HG03354 (cell line): ENCODE results near the gene RNF146.
"Not testable (repeated sequence)": the region's sequence is repeated elsewhere in the genome, so short reads cannot be mapped to it uniquely, and the experiment has no call there.

Experiments
- ATAC-seq: cut with Tn5 transposase; IDR thresholded peaks from one replicate; pipeline ENCODE4 v1.9.1; 2021; ENCODE audit warnings: mild to moderate bottlenecking; ENCODE audit not compliant: unreplicated experiment, poor library complexity, severe bottlenecking

Gene RNF146

DNA sequence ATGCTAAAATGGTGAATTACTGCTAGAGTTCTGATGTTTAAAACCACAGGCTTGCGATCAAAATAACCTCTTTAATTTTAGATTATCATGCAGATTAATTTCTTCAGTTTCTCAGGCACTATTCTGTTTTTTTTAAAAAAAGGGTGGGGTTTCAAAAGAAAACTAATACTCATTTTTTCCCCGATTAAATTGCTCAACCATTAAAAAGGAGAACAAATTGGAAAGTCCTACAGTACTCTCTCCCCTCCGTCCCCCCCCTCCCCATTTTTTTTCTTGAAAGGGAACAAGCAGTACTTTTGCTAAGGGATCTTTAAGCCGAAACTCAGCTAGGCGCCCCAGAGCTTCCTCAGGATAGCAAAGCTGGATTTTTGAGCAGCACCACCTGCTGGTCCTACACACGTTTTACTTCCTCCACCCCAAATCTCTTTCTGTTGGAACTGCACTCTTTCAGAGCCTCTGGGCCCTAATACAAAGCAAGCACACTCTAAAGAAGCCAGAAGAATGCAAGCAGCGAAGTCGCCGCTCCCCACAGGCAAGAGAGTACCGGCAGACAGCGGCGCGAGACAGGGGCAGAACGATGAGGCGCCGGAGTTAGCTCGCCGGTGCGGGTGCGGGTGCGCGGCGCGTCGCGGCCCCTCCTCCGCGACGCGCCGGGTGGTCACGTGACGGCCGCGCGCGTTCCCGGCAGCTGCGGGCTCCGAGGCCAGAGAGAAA is at the start of gene RNF146:
Gene RNF146, plus strand, starts transcription at position 687 of the 714 bp plus-strand sequence. CDS start 13,475 bp downstream, outside the sequence.
- ATAC-seq: peak; percentile 82

DNA sequence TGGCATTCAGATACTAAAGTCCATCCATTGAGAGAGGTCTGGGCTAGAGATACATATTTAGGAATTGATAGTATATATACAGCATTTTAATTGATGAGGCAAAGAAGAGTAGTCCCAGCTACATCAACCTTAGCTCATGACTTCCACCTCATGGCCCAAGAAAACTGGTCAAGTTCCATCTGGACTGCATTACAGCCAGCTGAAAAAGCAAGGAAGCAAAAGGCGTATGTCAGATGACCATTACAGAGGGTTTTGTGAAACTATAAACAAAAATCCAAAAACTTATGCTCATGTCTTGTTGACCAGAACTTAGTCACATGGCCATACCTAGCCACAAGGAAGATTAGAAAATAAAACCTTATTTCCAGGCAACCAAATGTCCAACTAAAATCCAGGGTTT is 46.8 kb upstream of the RNF146 start:
- no peak for ATAC-seq

GRCh38 chr6:127221201-127221600 is 45.5 kb upstream of the RNF146 start:
- ATAC-seq: no peak

- ATAC-seq: no peak
Observed at GRCh38 chr6:127222418-127222817, 44.2 kb upstream of the RNF146 start.

GRCh38 chr6:127225497-127225896 is 41.2 kb upstream of the RNF146 start:
- ATAC-seq: no peak

GRCh38 chr6:127233819-127234218 is 32.8 kb upstream of the RNF146 start:
- not testable (repeated sequence) for ATAC-seq

GRCh38 chr6:127243501-127243900 is 23.2 kb upstream of the RNF146 start:
- no peak for ATAC-seq

DNA sequence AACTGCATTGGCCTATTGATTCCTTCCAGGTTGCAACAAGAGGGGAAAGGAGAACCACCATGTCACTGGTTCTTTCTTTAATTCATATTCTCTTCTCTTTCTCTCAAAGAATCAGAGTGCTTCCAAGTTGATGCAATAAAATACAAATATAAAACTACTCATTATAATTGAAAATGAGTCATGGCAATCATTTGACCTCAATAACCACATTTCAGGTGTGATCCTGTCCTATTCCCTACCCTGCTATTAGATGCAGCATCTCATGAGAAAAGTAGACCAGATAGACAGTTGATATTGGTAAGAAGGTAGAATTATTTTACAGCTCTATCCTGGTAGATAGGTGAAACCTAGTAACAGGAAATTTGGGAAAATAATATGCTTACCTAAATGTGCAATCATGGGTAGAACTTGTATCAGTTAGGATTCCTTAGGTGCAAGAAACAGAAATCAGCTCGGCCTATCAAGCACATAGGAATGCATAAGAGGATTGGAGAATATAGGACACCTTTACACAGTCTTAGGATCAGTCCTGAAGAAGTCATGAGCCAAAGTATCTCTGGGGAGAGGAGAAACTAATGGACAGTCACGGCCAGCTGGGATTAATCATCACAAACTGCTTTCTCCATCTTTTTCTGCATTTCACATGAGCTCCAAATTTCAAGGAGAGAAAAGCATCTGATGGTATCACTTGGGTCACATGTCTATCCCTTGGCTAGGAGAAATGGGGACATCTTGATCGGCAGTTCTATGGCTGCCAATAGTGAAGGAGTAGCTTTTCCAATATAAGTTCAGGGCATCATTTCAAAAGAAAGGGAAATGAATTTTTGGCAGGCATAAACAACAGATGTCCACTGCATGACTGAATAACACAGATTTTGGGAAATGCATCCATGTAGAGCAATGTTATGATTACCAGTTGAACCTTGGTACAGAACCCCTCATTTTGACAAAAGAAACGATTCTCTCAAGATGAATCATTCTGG is 19.3 kb upstream of the RNF146 start:
- no peak for ATAC-seq

- no peak for ATAC-seq
Observed at GRCh38 chr6:127249621-127250020, 17.0 kb upstream of the RNF146 start.

- no peak for ATAC-seq
Observed at GRCh38 chr6:127255286-127255685, 11.4 kb upstream of the RNF146 start.

GRCh38 chr6:127262896-127263295 is 3.8 kb upstream of the RNF146 start:
- ATAC-seq: no peak

GRCh38 chr6:127263481-127263880 is 3.2 kb upstream of the RNF146 start:
- ATAC-seq: no peak

DNA sequence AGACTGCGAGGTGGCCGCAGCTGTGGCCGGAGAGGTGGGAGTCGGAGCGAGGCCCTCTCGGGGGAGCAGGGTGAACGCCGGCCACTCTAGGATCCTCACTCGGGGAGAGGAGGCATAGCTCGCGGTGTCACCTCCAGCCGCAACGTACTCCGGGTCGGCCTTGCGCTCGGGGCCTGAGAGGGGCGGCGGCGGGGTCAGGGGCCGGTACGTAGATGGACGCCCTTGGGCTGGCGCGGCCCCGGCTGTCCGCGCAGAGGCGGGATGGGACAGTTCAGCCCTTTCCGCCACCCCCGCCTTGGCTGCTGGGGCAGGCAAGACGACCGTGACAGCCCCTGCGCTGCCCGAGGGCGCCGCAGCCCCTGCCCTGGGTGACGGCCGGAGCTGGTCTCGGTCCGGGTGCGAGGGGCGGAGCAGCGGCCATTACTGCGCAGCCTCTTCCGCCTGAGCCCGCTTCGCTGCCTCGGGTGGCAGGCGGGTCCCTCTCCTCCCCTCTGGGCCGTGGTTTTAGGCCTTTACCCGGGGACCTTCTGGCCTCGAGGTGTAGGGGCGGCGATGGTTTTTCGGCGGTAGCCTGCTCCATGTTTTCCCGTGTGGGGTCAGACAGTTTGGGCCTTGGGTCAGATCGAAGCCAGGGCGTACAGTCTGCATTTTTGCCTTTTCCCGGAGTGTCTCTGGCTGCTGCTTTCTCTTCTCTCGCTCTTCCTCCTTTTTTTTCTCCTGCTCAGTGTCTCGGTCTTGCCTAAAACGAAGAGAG is 405 bp downstream of the RNF146 start:
- peak; percentile 79 for ATAC-seq

DNA sequence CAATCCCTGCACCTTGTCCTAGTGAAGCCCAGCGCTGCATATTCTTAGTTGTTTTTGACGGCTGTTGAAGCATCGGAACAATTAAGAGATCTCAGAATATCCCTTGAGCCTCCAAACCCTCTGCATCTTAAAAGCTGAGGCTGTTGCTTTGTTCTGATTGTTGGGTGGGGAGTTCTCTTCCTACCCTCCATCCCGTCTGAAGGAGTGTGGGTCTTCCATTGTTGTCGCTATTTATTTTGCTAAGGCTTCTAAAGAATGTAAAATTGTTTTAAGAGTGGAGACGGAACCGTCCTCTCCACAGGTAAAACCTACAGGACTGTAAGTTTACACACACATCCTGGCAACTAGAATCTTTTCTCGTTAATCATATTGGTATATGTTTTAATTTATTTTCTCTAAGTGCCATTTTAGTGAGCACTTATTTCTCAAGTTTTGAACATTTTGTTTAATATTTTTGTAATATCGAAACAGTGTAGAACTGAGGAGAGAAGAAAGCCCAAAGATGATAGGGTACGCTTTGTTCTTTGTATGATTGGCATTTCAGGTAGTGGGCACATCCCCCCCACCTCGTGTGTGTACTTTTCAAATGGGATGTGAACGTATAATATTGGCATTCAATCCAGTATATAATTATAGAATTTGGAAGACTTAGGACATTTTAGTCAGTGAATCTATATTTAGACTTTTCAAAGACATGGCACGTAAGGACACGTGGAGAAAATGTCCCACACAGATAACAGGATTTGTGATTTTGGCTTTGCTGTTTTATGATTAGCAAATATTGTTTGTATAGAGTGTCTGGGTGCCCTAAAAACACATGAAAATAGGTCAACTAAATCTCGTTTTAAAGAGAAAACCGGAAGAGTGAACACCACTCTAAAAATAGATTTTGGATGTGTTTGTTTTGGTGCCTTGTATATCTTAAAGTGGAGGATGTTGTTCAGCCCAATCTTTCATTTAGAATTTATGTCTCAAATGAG is 1.3 kb downstream of the RNF146 start:
- peak; percentile 13 for ATAC-seq

DNA sequence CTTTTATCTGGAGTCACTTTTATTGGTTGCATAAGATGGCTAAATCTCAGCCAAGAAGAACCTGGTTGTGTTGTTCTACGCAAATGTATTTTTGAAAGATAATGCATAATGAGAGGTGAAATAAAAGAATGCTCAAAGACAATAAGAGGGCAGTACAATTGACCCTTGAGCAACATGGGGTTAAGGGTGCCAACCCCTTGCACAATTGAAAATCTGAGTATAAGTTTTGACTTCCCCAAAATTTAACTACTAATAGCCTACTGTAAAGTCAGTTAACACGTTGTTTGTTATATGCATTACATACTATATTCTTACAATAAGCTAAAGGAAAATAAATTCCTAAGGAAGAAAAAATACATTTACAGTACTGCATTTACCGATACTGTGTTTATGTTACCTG is 5.9 kb downstream of the RNF146 start:
- no peak for ATAC-seq

- no peak for ATAC-seq
Observed at GRCh38 chr6:127273499-127273898, 6.8 kb downstream of the RNF146 start.

DNA sequence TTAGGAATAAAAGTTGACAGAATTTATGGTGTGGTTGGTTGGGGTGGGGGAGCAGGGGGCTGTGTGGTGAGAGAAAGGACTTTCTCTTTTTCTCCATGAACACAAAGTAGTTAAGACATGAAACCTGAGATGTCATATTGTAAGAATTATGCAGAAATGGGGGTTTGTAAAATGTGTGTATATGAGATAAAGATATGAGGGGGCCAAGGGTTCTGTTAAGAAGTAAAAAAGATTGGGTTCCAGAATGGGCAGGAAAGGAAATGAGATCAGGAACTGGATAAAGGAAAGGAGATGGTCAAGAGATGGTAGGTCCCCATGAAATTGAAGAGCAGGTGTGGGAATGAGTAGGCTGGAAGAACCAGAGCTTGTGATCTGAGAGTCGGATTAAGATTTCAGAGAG is 9.7 kb downstream of the RNF146 start:
- ATAC-seq: no peak

DNA sequence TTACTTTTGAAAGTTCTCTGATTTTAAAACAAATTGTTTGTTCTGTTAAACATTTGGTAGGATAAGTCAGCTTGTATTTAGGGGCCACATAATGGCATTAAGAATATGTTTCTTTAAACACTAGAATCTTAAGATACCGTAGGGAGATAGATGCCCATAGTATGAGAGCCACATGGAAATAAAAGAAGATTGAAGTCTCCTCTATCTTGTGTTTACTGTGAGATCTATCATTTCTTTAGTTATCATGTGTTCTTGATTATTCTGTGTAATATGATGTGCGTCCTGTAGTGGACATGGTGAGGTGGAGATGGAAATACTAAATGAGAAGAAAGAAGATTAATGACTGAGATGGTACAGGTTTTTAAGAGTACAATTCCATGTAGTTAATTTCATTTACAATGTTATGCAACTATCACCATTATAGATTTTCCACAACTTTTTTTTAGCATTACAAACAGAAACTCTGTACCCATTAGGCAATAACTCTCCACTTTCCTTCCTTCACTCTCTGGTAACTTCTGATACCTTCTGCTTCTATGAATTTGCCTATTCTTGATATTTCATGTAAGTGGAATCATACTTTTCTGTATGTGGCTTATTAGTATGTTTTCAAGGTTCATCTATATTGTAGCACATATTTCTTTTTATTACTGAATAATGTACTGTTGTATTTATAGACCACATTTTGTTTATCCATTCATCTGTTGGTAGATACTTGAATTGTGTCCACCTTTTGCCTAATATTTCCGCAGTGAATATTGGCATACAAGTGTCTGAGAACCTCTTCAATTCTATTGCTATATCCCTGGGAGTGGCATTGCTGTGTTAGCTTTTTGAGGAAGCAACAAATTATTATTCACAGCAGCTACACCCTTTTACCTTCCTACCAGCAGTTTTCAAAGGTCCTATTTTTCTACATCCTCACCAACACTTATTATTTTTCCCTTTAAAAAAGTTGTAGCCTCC is 11.5 kb downstream of the RNF146 start:
- ATAC-seq: no peak
